ENCODE results near the gene PEMT.

- TF ChIP-seq SETDB1 (IDR thresholded peaks at IDR 0.05; ENCODE audit: insufficient read length, low read length) (no peak), CTCF (tag by site-specific recombination; IDR thresholded peaks at IDR 0.05) (no peak), ZSCAN4 (tag by site-specific recombination; IDR thresholded peaks at IDR 0.05) (no peak), ZNF558 (tag by site-specific recombination; IDR thresholded peaks at IDR 0.05) (no peak)
These were observed 29.7 kb upstream of the PEMT start for GRCh38 chr17:17621254-17621653.

All from HEK293 (cell line).